Measurements from ENCODE around the gene OR2L13.

DNA sequence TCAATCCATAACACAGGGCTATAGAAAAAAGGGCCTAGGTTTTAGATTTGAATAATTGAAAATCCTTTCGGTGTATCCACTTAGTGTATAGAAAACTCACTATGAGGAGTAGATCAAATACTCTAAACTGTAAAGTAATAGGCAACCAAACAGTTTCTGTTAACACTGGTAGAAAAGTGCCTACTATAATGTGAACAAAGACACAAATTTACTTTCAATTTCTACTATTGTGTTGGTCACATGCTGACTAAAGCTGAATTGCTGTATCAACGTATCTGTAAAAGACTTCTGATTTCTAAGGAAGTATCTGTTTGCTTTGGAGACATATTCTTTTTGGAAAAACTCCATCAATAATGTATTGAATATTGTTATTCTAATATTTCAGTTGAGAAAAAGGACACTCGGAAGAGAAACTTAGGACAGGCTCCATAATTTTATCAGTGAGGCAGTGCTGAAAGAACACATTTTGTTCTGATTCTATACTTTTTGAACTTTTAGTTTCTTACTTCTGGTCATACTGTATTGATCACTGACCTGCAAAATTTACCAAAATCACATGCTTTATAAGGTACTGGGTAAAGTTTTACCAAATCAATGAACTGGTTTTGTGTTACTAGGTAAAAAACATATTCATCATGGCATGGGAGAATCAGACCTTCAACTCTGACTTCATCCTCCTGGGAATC lies 49.7 kb downstream of the OR2L13 start, which contains the start of gene OR2M5:
- TF ChIP-seq, protein P1, sequence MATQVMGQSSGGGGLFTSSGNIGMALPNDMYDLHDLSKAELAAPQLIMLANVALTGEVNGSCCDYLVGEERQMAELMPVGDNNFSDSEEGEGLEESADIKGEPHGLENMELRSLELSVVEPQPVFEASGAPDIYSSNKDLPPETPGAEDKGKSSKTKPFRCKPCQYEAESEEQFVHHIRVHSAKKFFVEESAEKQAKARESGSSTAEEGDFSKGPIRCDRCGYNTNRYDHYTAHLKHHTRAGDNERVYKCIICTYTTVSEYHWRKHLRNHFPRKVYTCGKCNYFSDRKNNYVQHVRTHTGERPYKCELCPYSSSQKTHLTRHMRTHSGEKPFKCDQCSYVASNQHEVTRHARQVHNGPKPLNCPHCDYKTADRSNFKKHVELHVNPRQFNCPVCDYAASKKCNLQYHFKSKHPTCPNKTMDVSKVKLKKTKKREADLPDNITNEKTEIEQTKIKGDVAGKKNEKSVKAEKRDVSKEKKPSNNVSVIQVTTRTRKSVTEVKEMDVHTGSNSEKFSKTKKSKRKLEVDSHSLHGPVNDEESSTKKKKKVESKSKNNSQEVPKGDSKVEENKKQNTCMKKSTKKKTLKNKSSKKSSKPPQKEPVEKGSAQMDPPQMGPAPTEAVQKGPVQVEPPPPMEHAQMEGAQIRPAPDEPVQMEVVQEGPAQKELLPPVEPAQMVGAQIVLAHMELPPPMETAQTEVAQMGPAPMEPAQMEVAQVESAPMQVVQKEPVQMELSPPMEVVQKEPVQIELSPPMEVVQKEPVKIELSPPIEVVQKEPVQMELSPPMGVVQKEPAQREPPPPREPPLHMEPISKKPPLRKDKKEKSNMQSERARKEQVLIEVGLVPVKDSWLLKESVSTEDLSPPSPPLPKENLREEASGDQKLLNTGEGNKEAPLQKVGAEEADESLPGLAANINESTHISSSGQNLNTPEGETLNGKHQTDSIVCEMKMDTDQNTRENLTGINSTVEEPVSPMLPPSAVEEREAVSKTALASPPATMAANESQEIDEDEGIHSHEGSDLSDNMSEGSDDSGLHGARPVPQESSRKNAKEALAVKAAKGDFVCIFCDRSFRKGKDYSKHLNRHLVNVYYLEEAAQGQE (IDR thresholded peaks at IDR 0.05; ENCODE audit: insufficient read depth in 1 of 2, low read depth in 2 of 2, low read length in 1 of 2): no peak
- TF ChIP-seq, protein P2, sequence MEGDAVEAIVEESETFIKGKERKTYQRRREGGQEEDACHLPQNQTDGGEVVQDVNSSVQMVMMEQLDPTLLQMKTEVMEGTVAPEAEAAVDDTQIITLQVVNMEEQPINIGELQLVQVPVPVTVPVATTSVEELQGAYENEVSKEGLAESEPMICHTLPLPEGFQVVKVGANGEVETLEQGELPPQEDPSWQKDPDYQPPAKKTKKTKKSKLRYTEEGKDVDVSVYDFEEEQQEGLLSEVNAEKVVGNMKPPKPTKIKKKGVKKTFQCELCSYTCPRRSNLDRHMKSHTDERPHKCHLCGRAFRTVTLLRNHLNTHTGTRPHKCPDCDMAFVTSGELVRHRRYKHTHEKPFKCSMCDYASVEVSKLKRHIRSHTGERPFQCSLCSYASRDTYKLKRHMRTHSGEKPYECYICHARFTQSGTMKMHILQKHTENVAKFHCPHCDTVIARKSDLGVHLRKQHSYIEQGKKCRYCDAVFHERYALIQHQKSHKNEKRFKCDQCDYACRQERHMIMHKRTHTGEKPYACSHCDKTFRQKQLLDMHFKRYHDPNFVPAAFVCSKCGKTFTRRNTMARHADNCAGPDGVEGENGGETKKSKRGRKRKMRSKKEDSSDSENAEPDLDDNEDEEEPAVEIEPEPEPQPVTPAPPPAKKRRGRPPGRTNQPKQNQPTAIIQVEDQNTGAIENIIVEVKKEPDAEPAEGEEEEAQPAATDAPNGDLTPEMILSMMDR (IDR thresholded peaks at IDR 0.05): no peak
- no peak for TF ChIP-seq SIN3A (IDR thresholded peaks at IDR 0.05; ENCODE audit: borderline replicate concordance, insufficient read depth, low read depth, low read length)

Data from Panc1 (cell line).